Measurements from ENCODE around the gene SH3BGR. TPM values are rescaled to one million over a fixed set of nuclear protein-coding genes. Genes with fewer than 3 reads are reported as not detected.

SH3BGR gene
- total and polyA plus RNA-seq, 2 of the 4 experiments (the other 2 are of a cell fraction): 1.6 to 2.0 TPM

DNA sequence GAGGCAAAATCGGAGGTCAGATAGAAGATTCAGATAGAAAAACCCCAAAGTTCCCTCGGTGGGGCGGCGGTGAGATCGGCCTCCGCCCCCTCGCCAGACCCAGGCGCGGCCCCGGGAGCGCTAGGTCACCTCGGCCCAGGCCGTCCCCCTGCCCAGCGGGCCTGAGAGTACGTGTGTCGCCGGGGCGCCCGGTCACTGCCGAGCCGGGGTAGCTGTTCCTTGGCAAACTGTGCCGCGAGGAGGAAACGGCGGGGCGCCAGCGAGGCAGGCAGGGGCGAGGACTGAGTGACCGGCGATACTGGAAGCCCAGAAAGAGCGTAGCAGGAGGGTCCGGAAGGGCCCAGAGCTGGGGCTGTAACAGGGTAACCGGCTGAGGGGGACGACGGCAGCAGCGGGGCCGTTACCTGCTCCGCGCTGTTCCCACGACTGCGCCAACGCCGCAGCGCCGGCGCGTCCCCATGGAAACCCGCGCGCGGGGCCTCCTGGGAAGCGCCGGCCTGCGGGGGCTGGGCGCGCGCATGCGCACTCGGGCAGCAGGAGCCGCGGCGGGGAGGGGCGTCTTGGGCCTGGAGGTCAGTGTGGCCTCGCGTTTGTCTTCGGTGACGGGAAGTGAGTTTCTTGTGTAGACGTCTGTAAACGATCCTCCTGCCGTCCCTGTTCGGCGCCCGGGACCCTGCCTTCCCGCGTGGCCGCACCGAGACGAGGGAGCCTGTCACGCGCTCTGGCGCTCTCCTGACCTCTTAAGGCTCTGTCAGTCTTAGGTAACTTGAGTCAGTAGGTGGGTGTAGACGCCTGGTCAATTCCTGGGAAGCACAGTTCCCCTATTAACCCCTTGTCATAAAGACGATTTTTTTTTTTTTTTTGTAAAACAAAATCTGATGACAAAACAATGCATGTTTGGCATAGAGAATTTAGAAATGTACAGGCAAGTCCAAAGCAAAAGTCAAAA lies 6.2 kb upstream of the SH3BGR start, which contains the start of gene LCA5L:
Gene LCA5L (minus strand): TSS at position 458 of the 949 bp plus-strand sequence. CDS start 17,285 bp downstream, outside the sequence.
- peak within 1 kb of the TSS; percentile 29 for H2AK5ac ChIP-seq (ENCODE audit: low read depth, low read length)
- H3K79me1 ChIP-seq (ENCODE audit: low read depth in 1 of 2, low read length in 2 of 2): no peaks in the 10 kb centered on the region
- H3K56ac ChIP-seq (ENCODE audit: extremely low read depth, insufficient read depth, low read length): peak within 1 kb of the TSS; percentile 75
- in situ Hi-C loops (cut with MboI; ENCODE audit: low sequenced_read_pairs) (no loop called here), dilution Hi-C loops (cut with HindIII; ENCODE audit: low sequenced_read_pairs, unreplicated experiment) (no loop called here), intact Hi-C loops (cut with micrococcal nuclease) (loop anchor here (5.0 kb wide), 1 partner anchor 263 kb away; the partner anchor contains the start of gene PSMG1)
- peak within 1 kb of the TSS; percentile 96 for H3K4me3 ChIP-seq (ENCODE audit: insufficient read depth, low read depth, low read length)
- peak within 1 kb of the TSS; percentile 96 for H2BK120ac ChIP-seq (ENCODE audit: low read depth, low read length)
- peak within 1 kb of the TSS; percentile 97 for H4K5ac ChIP-seq (ENCODE audit: low read depth, low read length)
- H3K4me2 ChIP-seq (ENCODE audit: low read depth, low read length): peak within 1 kb of the TSS; percentile 96
- peak within 1 kb of the TSS; percentile 84 to 100 for H4K8ac ChIP-seq (ENCODE audit: low read depth in 2 of 2, low read length in 2 of 2)
- H2AK9ac ChIP-seq (replicated peaks; ENCODE audit: low read depth, low read length, poor library complexity): peak within 1 kb of the TSS; percentile 89
- peak; percentile 59; the same call in 1 of the 2 replicates for TF ChIP-seq POLR2A (IDR thresholded peaks at IDR 0.05; ENCODE audit: low read depth, low read length)
- no peak for TF ChIP-seq MAFK (IDR thresholded peaks at IDR 0.05; ENCODE audit: low read depth, low read length)
- peak; percentile 36; the same call in 1 of the 2 replicates for TF ChIP-seq MAZ (IDR thresholded peaks at IDR 0.05; ENCODE audit: borderline replicate concordance, low read depth, low read length)
- no peak for TF ChIP-seq SMC3 (IDR thresholded peaks at IDR 0.05; ENCODE audit: low read depth, low read length)
- TF ChIP-seq MXI1 (IDR thresholded peaks at IDR 0.05; ENCODE audit: borderline replicate concordance, low read depth, low read length): peak; percentile 64; the same call in 1 of the 2 replicates
- TF ChIP-seq, protein P1, sequence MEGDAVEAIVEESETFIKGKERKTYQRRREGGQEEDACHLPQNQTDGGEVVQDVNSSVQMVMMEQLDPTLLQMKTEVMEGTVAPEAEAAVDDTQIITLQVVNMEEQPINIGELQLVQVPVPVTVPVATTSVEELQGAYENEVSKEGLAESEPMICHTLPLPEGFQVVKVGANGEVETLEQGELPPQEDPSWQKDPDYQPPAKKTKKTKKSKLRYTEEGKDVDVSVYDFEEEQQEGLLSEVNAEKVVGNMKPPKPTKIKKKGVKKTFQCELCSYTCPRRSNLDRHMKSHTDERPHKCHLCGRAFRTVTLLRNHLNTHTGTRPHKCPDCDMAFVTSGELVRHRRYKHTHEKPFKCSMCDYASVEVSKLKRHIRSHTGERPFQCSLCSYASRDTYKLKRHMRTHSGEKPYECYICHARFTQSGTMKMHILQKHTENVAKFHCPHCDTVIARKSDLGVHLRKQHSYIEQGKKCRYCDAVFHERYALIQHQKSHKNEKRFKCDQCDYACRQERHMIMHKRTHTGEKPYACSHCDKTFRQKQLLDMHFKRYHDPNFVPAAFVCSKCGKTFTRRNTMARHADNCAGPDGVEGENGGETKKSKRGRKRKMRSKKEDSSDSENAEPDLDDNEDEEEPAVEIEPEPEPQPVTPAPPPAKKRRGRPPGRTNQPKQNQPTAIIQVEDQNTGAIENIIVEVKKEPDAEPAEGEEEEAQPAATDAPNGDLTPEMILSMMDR (conservative IDR thresholded peaks at IDR 0.05; ENCODE audit: low read depth, low read length): peak; percentile 26; the same call in 1 of the 2 replicates
- TF ChIP-seq USF2 (IDR thresholded peaks at IDR 0.05; ENCODE audit: low read depth, low read length): peak; percentile 69; the same call in 1 of the 2 replicates
- no peaks in the 10 kb centered on the region for H4K20me1 ChIP-seq (ENCODE audit: insufficient read depth, low read length)
- H3K9ac ChIP-seq (ENCODE audit: low read depth, low read length): peak within 1 kb of the TSS; percentile 96
- peak within 1 kb of the TSS; percentile 97 for H3K4ac ChIP-seq (ENCODE audit: low read depth, low read length)
- ChIA-PET CTCF (no interaction called here), POLR2A (ENCODE audit: unreplicated experiment) (no interaction called here)
- peak; percentile 85 for ATAC-seq (ENCODE audit: low read depth)
- peak within 1 kb of the TSS; percentile 75; the same call in 2 of the 3 replicates for H2BK15ac ChIP-seq (ENCODE audit: low read depth, low read length)
- 0% methylated on average over 34 of the region's 83 CpGs; no CpG with 5 or more reads in 1 of the 2 experiments for WGBS, 2 experiments (ENCODE audit: extremely low coverage in 2 of 2, insufficient read length in 1 of 2)
- peak within 1 kb of the TSS; percentile 95 for H3K27ac ChIP-seq (ENCODE audit: insufficient read depth, low read length)
- H3K14ac ChIP-seq (replicated peaks; ENCODE audit: low read depth, low read length): peak within 1 kb of the TSS; percentile 99
- H3K36me3 ChIP-seq (ENCODE audit: control insufficient read depth, insufficient read depth, low read length): no peaks in the 10 kb centered on the region
- no peaks in the 10 kb centered on the region for H3K9me3 ChIP-seq (ENCODE audit: control insufficient read depth, insufficient read depth, low read length)
- peak within 1 kb of the TSS; percentile 93 for H3K23ac ChIP-seq (ENCODE audit: low read depth, low read length)
- DNase-seq: peak; percentile 81
- BruUV-seq (replicated peaks): no TSS peak
- peak within 1 kb of the TSS; percentile 76 for H3K18ac ChIP-seq (ENCODE audit: low read depth, low read length)
- peak within 1 kb of the TSS; percentile 100 for H2AFZ ChIP-seq (replicated peaks; ENCODE audit: low read length, poor library complexity)
- H3K4me1 ChIP-seq (ENCODE audit: control insufficient read depth, insufficient read depth, low read length): peaks cover 4% of the 10 kb centered on the region
- H2BK5ac ChIP-seq (ENCODE audit: low read depth, low read length, poor library complexity, severe bottlenecking): peak within 1 kb of the TSS; percentile 87
- H3K27me3 ChIP-seq (ENCODE audit: control insufficient read depth, insufficient read depth, low read length): peaks cover 2% of the 10 kb centered on the region; the same call in 1 of the 2 replicates
- H4K91ac ChIP-seq (ENCODE audit: insufficient read depth, low read depth, low read length): peak within 1 kb of the TSS; percentile 81
- peak within 1 kb of the TSS; percentile 79 for H2BK20ac ChIP-seq (ENCODE audit: low read depth, low read length)
- H3K9me1 ChIP-seq (ENCODE audit: insufficient read depth, low read length): no peaks in the 10 kb centered on the region

Data from IMR-90 (cell line).